ENCODE results near the gene GNAO1.

The GNAO1 gene

DNA sequence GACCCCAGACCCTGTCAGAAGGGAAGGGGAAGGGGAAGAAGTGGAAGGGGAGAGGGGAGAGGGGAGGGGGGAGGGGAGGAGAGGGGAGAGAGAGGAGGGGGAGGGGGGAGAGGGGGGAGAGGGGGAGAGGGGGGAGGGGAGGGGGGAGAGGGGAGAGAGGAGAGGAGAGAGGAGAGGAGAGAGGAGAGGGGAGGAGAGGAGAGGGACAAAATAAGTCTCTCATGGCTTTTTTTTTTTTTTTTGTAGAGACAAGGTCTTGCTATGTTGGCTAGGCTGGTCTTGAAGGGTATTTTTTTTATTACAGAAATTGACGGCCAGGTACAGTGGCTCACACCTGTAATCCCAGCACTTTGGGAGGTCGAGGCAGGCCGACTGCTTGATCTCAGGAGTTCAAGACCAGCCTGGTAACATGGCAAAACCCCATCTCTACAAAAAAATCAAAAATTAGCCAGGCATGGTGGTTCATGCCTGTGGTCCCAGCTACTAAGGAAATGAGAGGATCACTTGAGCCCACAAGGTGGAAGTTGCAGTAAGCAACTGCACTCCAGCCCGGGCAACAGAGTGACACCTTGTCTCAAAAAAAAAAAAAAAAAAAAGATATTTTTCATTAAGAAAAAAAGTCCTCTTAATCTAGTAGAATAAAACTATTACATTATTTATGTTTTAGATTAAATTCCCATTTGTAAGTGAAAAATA is 214.8 kb downstream of the GNAO1 start:
- DNase-seq = no peak
- intact Hi-C loops (cut with DNase I; ENCODE audit: low total_unique reads) = no loop called here
- Histone ChIP-seq H3K9me3 (no peaks in the 10 kb centered on the region), H3K4me1 (no peaks in the 10 kb centered on the region), H3K4me3 (no peak overlapping the region), H3K27ac (no peak overlapping the region), H3K36me3 (peaks cover 64 to 80% (median 70%) of the 10 kb centered on the region in 3 donors), H3K27me3 (no peaks in the 10 kb centered on the region)
- TF ChIP-seq, protein P1, sequence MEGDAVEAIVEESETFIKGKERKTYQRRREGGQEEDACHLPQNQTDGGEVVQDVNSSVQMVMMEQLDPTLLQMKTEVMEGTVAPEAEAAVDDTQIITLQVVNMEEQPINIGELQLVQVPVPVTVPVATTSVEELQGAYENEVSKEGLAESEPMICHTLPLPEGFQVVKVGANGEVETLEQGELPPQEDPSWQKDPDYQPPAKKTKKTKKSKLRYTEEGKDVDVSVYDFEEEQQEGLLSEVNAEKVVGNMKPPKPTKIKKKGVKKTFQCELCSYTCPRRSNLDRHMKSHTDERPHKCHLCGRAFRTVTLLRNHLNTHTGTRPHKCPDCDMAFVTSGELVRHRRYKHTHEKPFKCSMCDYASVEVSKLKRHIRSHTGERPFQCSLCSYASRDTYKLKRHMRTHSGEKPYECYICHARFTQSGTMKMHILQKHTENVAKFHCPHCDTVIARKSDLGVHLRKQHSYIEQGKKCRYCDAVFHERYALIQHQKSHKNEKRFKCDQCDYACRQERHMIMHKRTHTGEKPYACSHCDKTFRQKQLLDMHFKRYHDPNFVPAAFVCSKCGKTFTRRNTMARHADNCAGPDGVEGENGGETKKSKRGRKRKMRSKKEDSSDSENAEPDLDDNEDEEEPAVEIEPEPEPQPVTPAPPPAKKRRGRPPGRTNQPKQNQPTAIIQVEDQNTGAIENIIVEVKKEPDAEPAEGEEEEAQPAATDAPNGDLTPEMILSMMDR (IDR thresholded peaks at IDR 0.05) = no peak
